Measurements from ENCODE around the gene MYMX. TPM values are rescaled to one million over a fixed set of nuclear protein-coding genes. Genes with fewer than 3 reads are reported as not detected.
A peak's percentile ranks its signal among the peaks of the same experiment; 100 is the strongest.

Gene MYMX
- total and polyA plus RNA-seq, 2 of the 13 experiments (the other 11 are each of a cell fraction or from before 2014, with no cell fraction given): not detected

GRCh38 chr6:44172731-44173500, 43.8 kb upstream of the MYMX start (continued):
- TF ChIP-seq ZBTB40 (IDR thresholded peaks at IDR 0.05) (no peak), ZBTB40 (CRISPR knock-in tag; IDR thresholded peaks at IDR 0.05) (no peak), HIVEP1 (CRISPR knock-in tag; IDR thresholded peaks at IDR 0.05) (0 out of 2 replicates have a peak, but pooled peaks have one; percentile 17), USF2 (IDR thresholded peaks at IDR 0.05; ENCODE audit: low read depth, low read length) (no peak), USF2 (CRISPR knock-in tag; IDR thresholded peaks at IDR 0.05; ENCODE audit: borderline replicate concordance) (no peak), HOXA5 (CRISPR knock-in tag; IDR thresholded peaks at IDR 0.05) (peak; percentile 66; the same call in 1 of the 2 replicates), CEBPG (CRISPR knock-in tag; IDR thresholded peaks at IDR 0.05) (0 out of 2 replicates have a peak, but pooled peaks have one; percentile 16), THAP7 (CRISPR knock-in tag; IDR thresholded peaks at IDR 0.05) (0 out of 2 replicates have a peak, but pooled peaks have one; percentile 67), EEA1 (CRISPR knock-in tag; IDR thresholded peaks at IDR 0.05; ENCODE audit: borderline replicate concordance) (peak; percentile 86; the same call in 1 of the 2 replicates), ETV5 (CRISPR knock-in tag; IDR thresholded peaks at IDR 0.05; ENCODE audit: borderline replicate concordance) (no peak), FOXA1 (IDR thresholded peaks at IDR 0.05) (no peak), FOXA1 (CRISPR knock-in tag; IDR thresholded peaks at IDR 0.05) (0 out of 2 replicates have a peak, but pooled peaks have one; percentile 38), ZNF619 (CRISPR knock-in tag; IDR thresholded peaks at IDR 0.05) (0 out of 2 replicates have a peak, but pooled peaks have one; percentile 40), HMGXB4 (CRISPR knock-in tag; IDR thresholded peaks at IDR 0.05; ENCODE audit: borderline replicate concordance in 1 of 2, low read depth in 1 of 2) (peak; percentile 59 to 76; a peak in 2 of 4 replicates)
